ENCODE measurements around the gene SULT1A1. TPM values are rescaled to one million over a fixed set of nuclear protein-coding genes. Genes with fewer than 3 reads are reported as not detected.

SULT1A1 gene
- total RNA-seq, 1 donor from 2014 or later = 13.7 TPM

DNA sequence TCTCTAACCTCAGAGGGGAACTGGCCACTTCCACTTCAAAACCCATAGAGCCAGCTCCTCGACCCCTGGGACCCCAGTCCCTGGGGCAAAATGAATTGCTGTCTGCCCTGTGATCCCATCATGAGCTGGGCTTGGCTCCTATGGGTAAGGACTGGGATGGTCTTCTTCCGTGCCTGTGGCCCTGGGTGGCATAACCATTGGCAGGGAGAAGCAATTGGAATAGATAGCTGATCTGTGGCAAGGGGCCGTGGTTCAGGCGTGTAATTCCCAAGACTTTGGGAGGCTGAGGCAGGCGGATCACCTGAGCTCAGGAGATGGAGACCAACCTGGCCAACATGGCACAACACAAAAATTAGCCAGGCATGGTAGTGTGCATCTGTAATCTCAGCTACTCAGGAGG lies 17.3 kb downstream of the SULT1A1 start:
- DNase-seq = no peak
- no peaks in the 10 kb centered on the region for H3K9me3 ChIP-seq (replicated peaks)
- no peak for TF ChIP-seq CTCF (IDR thresholded peaks at IDR 0.05; ENCODE audit: borderline replicate concordance)
- intact Hi-C loops (cut with micrococcal nuclease) = no loop called here
- H3K4me1 ChIP-seq = peaks cover 15% of the 10 kb centered on the region
- H3K36me3 ChIP-seq = peaks cover 42% of the 10 kb centered on the region
- no peak overlapping the region for H3K4me3 ChIP-seq
- no peaks in the 10 kb centered on the region for H3K27me3 ChIP-seq (ENCODE audit: low read depth)
- no peak overlapping the region for H3K27ac ChIP-seq (replicated peaks)

- H3K27ac ChIP-seq (replicated peaks) = no peak overlapping the region
- H3K9me3 ChIP-seq (replicated peaks) = no peaks in the 10 kb centered on the region
- TF ChIP-seq CTCF (IDR thresholded peaks at IDR 0.05; ENCODE audit: borderline replicate concordance) = no peak
- H3K4me1 ChIP-seq = peaks cover 4% of the 10 kb centered on the region
- intact Hi-C loops (cut with micrococcal nuclease) = no loop called here
- DNase-seq = no peak
- H3K4me3 ChIP-seq = no peak overlapping the region
- H3K27me3 ChIP-seq (ENCODE audit: low read depth) = no peaks in the 10 kb centered on the region
- H3K36me3 ChIP-seq = peaks cover 54% of the 10 kb centered on the region
Observed at GRCh38 chr16:28591355-28591754, 18.5 kb downstream of the SULT1A1 start.

- H3K4me1 ChIP-seq = peaks cover 2% of the 10 kb centered on the region
- no peak for DNase-seq
- H3K27ac ChIP-seq (replicated peaks) = no peak overlapping the region
- H3K36me3 ChIP-seq = peaks cover 58% of the 10 kb centered on the region
- intact Hi-C loops (cut with micrococcal nuclease) = no loop called here
- no peaks in the 10 kb centered on the region for H3K27me3 ChIP-seq (ENCODE audit: low read depth)
- no peak for TF ChIP-seq CTCF (IDR thresholded peaks at IDR 0.05; ENCODE audit: borderline replicate concordance)
- no peaks in the 10 kb centered on the region for H3K9me3 ChIP-seq (replicated peaks)
- H3K4me3 ChIP-seq = no peak overlapping the region
Observed at GRCh38 chr16:28590384-28591340, 19.2 kb downstream of the SULT1A1 start.

DNA sequence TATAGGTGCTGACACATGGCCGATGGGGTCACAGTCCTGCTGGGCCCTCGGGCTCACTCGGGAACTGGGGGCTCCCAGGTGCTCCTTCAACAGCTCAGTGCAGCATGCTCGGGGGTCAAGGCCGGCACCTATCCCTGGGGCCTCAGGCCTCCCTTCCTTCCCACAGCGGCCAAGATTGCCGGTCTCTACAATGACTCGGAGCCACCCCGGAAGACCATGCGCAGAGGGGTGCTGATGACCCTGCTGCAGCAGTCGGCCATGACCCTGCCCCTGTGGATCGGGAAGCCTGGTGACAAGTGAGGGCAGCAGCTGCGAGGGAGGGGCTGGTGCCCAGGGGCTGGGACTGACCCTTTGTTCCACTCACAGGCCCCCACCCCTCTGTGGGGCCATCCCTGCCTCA lies 19.9 kb downstream of the SULT1A1 start:
- no peaks in the 10 kb centered on the region for H3K9me3 ChIP-seq (replicated peaks)
- no peaks in the 10 kb centered on the region for H3K27me3 ChIP-seq (ENCODE audit: low read depth)
- intact Hi-C loops (cut with micrococcal nuclease) = no loop called here
- H3K4me3 ChIP-seq = no peak overlapping the region
- no peak overlapping the region for H3K27ac ChIP-seq (replicated peaks)
- peaks cover 8% of the 10 kb centered on the region for H3K4me1 ChIP-seq
- TF ChIP-seq CTCF (IDR thresholded peaks at IDR 0.05; ENCODE audit: borderline replicate concordance) = no peak
- H3K36me3 ChIP-seq = peaks cover 65% of the 10 kb centered on the region
- no peak for DNase-seq

DNA sequence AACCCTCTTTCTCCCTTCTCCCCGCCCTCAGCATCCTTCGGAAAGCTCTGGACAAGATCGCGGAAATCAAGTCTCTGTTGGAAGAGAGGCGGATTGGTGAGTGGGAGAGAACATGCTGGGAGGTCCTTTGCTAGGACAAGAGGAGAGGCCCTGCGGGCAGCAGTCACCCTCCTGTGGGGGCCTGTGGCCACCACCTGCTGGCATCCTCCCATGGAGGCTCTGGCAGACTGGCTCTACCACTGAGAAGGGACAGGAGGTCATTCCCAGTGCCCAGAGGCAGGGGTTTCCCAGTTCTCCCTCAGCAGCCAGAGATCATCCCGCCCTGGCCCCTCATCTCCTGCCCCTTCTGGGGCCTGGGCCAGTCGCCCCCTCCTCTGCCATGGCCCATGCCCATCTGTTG lies 20.8 kb downstream of the SULT1A1 start:
- no peak for TF ChIP-seq CTCF (IDR thresholded peaks at IDR 0.05; ENCODE audit: borderline replicate concordance)
- Histone ChIP-seq H3K4me3 (no peak overlapping the region), H3K27ac (replicated peaks) (no peak overlapping the region), H3K27me3 (ENCODE audit: low read depth) (no peaks in the 10 kb centered on the region), H3K9me3 (replicated peaks) (no peaks in the 10 kb centered on the region), H3K4me1 (peaks cover 8% of the 10 kb centered on the region), H3K36me3 (peaks cover 74% of the 10 kb centered on the region)
- intact Hi-C loops (cut with micrococcal nuclease) = no loop called here
- no peak for DNase-seq
